ENCODE data around the gene NRL.
A peak's percentile ranks its signal among the peaks of the same experiment; 100 is the strongest.
"Not testable (repeated sequence)": the region's sequence is repeated elsewhere in the genome, so short reads cannot be mapped to it uniquely, and the experiment has no call there.

The NRL gene

GRCh38 chr14:24051789-24052655, 62.7 kb downstream of the NRL start, which contains the start of gene CARMIL3:
Gene CARMIL3 (plus strand): TSS chr14:24052009. CDS start chr14:24052154, 145 bp downstream.
- peak; percentile 21 for DNase-seq

- DNase-seq = no peak
These were observed 63.5 kb downstream of the NRL start for GRCh38 chr14:24051176-24051788.

- DNase-seq = not testable (repeated sequence)
These were observed 64.0 kb downstream of the NRL start for GRCh38 chr14:24050753-24051152.

- DNase-seq = not testable (repeated sequence)
These were observed 65.7 kb downstream of the NRL start for GRCh38 chr14:24049002-24049401.

GRCh38 chr14:24042746-24043145, 72.0 kb downstream of the NRL start:
- no peak for DNase-seq

- DNase-seq = no peak
These were observed 74.1 kb downstream of the NRL start for GRCh38 chr14:24040692-24041091.

- DNase-seq = no peak
These were observed 76.1 kb downstream of the NRL start for GRCh38 chr14:24038686-24039085.

- peak; percentile 81 for DNase-seq
These were observed 77.1 kb downstream of the NRL start for GRCh38 chr14:24037658-24038037.

GRCh38 chr14:24036963-24037657, 77.6 kb downstream of the NRL start:
- DNase-seq = not testable (repeated sequence)

GRCh38 chr14:24036169-24036962, 78.4 kb downstream of the NRL start:
- DNase-seq = peak; percentile 79

GRCh38 chr14:24035769-24036168, 79.0 kb downstream of the NRL start:
- DNase-seq = peak; percentile 1

GRCh38 chr14:24032727-24033418, 81.9 kb downstream of the NRL start:
- DNase-seq = no peak

GRCh38 chr14:24031331-24031730, 83.4 kb downstream of the NRL start:
- not testable (repeated sequence) for DNase-seq

- DNase-seq = not testable (repeated sequence)
These were observed 85.1 kb downstream of the NRL start for GRCh38 chr14:24029687-24030086.
